Activated effector memory CD4-positive, alpha-beta T cell treated with anti-CD3 and anti-CD28 coated beads, Interleukin-2, amount 50 U/mL, for 16 hours (primary cell): ENCODE measurements around the gene EML3.
"Not testable (repeated sequence)": the region's sequence is repeated elsewhere in the genome, so short reads cannot be mapped to it uniquely, and the experiment has no call there.

ENCODE experiments used
- DNase-seq: peaks from one replicate; pipeline ENCODE4 v3.0.0-alpha.2; 2020

Gene EML3

GRCh38 chr11:62612366-62613290 is at the start of gene EML3, which contains the start of gene ROM1:
EML3 (minus strand) TSS chr11:62612775; CDS start chr11:62612457, 318 bp downstream.
ROM1 (plus strand) TSS chr11:62613257; CDS start chr11:62613282, 25 bp downstream.
- peak; percentile 94 for DNase-seq

DNA sequence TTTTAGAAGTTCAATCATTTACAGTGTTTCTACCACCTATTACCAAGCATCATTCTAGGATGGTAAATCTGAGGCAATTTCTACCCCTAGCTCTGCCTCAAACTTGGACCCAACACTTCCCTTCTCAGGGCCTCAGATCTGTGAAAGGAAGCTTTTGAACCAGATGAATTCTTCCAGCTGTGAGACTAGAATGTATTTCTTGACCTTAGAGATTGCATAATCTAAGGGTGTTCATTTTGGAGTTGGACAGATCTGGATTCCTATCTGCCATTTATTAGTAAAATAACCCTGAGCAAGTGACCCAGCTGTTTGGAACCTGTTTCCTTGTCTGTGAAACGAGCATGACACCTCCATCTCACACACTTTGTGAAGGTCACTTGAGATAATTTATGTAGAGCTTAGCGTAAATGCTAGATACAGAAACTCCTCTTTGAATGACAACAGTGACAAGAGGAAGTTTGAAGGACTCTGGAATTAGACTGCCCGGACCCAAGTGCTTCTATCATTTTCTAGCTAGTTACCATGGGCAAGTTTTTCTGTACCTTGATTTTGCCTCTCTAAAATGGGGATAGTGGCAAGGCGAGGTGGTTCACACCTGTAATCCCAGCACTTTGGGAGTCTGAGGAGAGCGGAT is 44.3 kb upstream of the EML3 start:
- no peak for DNase-seq

GRCh38 chr11:62654297-62654696 is 41.7 kb upstream of the EML3 start:
- no peak for DNase-seq

GRCh38 chr11:62652161-62653006 is 39.8 kb upstream of the EML3 start:
- no peak for DNase-seq

DNA sequence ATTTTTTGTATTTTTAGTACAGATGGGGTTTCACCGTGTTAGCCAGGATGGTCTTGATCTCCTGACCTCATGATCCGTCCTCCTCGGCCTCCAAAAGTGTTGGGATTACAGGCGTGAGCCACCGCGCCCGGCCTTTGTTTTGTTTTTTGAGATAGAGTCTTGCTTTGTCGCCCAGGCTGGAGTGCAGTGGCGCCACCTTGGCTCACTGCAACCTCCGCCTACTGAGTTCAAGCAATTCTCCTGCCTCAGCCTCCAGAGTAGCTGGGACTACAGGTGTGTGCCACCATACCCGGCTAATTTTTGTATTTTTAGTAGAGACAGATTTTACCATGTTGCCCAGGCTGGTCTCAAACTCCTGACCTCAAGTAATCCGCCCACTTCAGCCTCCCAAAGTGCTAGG is 37.7 kb upstream of the EML3 start:
- not testable (repeated sequence) for DNase-seq

GRCh38 chr11:62649486-62649885 is 36.9 kb upstream of the EML3 start:
- DNase-seq, result no peak

- no peak for DNase-seq
Observed at GRCh38 chr11:62648967-62649364, 36.4 kb upstream of the EML3 start.

- no peak for DNase-seq
Observed at GRCh38 chr11:62648185-62648966, 35.8 kb upstream of the EML3 start.

GRCh38 chr11:62647609-62648005 is 35.0 kb upstream of the EML3 start:
- no peak for DNase-seq

GRCh38 chr11:62646825-62647608 is 34.4 kb upstream of the EML3 start:
- no peak for DNase-seq

- DNase-seq, result peak; percentile 100
Observed at GRCh38 chr11:62645946-62646824, 33.6 kb upstream of the EML3 start, which contains the start of gene GANAB. GANAB (minus strand) TSS chr11:62646613; CDS start chr11:62646599, 14 bp downstream.

GRCh38 chr11:62645671-62645945 is 33.0 kb upstream of the EML3 start:
- DNase-seq, result no peak

DNA sequence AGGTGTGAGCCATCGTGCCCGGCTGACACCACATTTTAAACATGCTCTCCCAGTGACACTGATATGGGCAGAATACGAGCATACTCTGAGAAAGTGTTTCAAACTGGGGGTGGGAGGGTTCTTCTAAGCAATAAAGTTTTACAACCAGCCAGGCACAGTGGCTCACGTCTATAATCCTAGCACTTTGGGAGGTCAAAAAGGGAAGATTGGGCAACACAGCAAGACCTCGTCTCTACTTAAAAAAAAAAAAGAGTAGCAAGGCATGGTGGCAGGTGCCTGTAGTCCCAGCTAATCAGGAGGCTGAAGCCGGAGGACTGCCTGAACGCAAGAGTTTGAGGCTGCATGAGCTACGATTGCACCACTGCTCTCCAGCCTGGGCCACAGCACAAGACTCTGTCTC is 31.6 kb upstream of the EML3 start:
- no peak for DNase-seq

GRCh38 chr11:62632492-62632891 is 19.9 kb upstream of the EML3 start:
- no peak for DNase-seq

- no peak for DNase-seq
Observed at GRCh38 chr11:62627713-62628112, 15.1 kb upstream of the EML3 start.

- no peak for DNase-seq
Observed at GRCh38 chr11:62622476-62623089, 10.0 kb upstream of the EML3 start.

DNA sequence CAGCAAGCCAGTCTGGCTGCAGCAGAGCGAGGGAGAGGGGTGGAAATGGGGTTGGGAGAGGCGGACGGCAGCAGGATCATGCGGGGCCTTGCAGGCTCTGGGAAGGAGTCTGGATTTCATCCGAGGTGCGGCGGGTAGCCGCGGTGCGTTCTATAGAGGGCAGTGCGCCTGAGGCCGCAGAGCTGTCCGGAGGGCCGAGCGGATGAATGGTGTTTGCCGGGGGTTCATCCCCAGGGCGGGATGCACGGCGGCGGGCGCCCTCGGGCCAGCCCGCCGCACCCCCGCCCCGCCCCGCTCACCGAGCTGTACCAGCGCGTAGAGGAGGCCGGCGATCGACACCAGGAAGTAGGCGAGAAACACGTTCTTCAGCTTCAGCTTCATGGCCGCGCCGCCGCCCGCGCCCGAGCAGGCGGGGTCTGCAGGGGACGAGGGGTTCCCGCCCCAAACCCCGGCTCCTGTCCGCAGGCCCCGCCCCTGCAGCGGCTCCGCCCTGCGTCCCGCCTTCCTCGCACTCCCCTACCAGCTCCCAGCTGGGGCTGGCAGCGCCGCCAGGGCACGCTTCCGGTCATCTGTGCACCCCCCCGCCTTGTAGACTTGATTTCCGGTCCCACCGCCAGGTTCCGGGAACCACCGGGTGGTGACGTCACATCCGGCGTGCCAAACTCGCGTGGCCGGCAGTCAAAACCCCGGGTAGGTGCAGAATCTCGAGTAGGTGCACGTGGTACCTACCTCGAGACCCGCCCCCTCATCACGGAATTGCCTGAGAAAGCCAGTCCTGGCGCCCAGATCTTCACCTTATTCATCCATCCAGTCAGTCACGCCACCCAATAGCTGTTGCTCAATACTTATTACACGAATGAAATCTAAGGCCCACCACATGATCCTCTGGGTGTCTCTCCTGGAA is 9.2 kb upstream of the EML3 start, which contains the start of gene B3GAT3:
Gene B3GAT3 (minus strand): TSS at position 420 of the 904 bp plus-strand sequence. CDS start 39 bp downstream, at position 381.
- peak; percentile 99 for DNase-seq

- DNase-seq, result no peak
Observed at GRCh38 chr11:62621027-62621566, 8.5 kb upstream of the EML3 start.
